HG03575 (cell line): ENCODE results near the gene UCN.
"Not testable (repeated sequence)": the region's sequence is repeated elsewhere in the genome, so short reads cannot be mapped to it uniquely, and the experiment has no call there.

Experiments
- ATAC-seq: cut with Tn5 transposase; IDR thresholded peaks from one replicate; pipeline ENCODE4 v1.9.1; 2021; ENCODE audit not compliant: unreplicated experiment, insufficient number of reproducible peaks, low FRiP score; ENCODE audit errors: extremely low read depth

The UCN gene

DNA sequence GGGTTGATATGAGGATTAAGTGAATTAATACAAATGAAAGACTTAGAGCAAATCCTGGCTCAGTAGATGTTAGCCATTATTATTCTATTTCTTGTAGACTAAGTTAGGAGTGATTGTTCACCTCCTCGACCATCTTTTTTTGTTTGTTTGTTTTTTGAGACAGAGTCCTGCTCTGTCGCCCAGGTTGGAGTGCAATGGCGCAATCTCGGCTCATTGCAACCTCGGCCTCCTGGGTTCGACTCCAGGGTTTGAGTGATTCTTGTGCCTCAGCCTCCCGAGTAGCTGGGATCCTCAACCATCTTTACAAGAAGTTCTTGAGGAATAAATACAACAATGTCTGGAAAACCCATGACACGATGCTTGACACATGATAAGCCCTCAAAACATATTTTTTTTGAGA, 13.3 kb downstream of the UCN start:
- ATAC-seq = no peak

GRCh38 chr2:27291865-27292264, 16.4 kb downstream of the UCN start:
- no peak for ATAC-seq

- ATAC-seq = no peak
These were observed 17.7 kb downstream of the UCN start for GRCh38 chr2:27290549-27290948.

DNA sequence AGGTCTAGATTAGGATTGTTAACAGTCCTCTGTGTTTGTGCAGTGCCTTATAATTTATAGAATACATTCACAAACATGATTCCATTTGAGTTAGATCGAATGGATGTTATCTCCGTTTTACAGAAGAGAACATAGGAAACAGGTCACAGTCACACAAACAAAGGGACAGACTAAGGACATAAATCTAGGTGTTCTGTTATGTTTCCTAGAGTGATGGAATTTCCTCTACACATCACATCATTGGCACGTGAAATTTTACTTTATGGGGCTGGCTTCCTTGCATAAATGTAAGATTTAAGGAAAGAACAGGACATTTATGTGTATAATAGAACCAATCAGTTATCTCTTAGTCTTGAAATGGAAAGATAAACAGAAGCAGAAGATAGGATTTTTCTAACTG, 19.6 kb downstream of the UCN start:
- ATAC-seq = no peak

GRCh38 chr2:27285481-27285880, 22.8 kb downstream of the UCN start:
- ATAC-seq = no peak

- ATAC-seq = no peak
These were observed 23.2 kb downstream of the UCN start for GRCh38 chr2:27284996-27285395.

DNA sequence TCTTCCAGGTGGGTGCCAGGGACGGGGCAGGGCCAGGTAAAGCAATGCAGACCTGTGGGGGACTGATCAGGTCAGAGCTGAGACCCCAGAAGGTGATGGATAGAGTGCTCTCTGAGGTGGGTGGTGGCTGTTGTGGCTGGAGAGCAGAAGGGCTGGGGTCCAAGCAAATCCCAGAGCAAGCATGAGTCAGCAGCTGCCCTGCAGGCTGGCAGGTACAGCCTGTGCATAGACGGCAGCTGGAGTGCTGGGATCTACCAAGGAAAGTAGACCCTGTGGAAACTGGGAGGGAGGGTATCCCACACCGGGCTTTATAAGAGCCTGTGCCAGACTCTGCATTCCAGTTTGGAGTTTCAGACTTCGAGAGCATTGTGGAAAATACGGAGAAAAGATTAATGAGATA, 25.4 kb downstream of the UCN start:
- ATAC-seq = no peak

DNA sequence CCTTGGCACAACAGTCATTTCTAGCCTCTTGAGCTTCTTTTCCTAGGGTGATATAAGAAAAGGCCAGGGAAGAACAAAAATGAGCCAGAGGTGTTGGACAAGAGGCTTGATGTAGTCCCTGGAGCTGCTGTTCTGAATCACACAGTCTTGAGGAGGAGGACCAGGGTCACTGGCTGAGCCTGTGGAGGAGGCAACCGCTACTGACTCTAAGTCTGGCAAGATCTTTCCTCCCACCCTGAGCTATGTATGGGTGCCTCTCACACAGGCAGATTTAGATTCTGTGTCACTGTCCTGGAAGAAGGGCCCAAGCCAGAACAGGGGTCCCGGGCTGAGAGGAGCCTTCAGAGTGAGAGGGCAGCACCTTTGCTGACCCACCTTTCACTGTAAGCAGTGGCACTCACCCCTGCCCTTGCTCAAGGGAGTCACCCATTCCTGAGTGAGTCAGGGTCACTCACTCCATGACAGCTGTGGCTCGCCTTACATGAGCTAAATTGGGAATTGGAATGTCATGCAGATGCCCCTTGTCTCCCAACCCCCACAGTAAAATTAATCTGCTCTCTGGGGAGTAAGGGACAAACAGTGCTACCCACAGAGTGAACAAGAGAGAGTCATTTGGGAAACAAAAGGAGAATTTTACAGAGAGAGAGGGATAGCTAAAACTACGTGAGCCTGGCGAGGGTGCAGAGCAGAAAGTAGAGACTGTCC, 26.2 kb downstream of the UCN start, which contains the start of gene TRIM54:
TSS of gene TRIM54 (plus strand) at position 575 of the 705 bp plus-strand sequence. CDS start 303 bp downstream, outside the sequence.
- no peak for ATAC-seq

DNA sequence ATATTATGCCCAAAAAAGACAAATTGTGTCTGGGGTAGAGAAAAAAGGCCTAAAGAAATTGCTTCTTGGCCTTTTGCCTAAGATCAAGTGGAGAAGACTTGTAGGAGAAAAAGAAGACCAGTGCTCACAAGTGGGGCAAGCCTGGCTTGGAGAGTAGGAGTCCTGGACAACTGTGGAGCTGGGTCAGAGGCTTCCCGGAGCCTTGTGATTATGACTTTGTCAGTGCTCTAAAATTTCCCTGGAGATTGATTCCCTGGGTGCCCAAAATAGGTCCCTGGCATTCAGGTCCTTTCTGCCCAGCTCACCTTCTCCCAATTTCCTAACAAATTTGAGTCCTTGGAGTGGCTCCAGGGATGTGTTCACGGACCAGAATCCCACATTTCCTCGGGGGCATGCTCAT, 26.8 kb downstream of the UCN start:
- ATAC-seq = no peak

- no peak for ATAC-seq
These were observed 27.4 kb downstream of the UCN start for GRCh38 chr2:27280826-27281225.

- no peak for ATAC-seq
These were observed 30.2 kb downstream of the UCN start for GRCh38 chr2:27278010-27278409.

- ATAC-seq = no peak
These were observed 32.8 kb downstream of the UCN start, which contains the start of gene DNAJC5G for GRCh38 chr2:27275211-27276150. Gene DNAJC5G (plus strand): TSS chr2:27275433. CDS start chr2:27276729, 1,296 bp downstream.

DNA sequence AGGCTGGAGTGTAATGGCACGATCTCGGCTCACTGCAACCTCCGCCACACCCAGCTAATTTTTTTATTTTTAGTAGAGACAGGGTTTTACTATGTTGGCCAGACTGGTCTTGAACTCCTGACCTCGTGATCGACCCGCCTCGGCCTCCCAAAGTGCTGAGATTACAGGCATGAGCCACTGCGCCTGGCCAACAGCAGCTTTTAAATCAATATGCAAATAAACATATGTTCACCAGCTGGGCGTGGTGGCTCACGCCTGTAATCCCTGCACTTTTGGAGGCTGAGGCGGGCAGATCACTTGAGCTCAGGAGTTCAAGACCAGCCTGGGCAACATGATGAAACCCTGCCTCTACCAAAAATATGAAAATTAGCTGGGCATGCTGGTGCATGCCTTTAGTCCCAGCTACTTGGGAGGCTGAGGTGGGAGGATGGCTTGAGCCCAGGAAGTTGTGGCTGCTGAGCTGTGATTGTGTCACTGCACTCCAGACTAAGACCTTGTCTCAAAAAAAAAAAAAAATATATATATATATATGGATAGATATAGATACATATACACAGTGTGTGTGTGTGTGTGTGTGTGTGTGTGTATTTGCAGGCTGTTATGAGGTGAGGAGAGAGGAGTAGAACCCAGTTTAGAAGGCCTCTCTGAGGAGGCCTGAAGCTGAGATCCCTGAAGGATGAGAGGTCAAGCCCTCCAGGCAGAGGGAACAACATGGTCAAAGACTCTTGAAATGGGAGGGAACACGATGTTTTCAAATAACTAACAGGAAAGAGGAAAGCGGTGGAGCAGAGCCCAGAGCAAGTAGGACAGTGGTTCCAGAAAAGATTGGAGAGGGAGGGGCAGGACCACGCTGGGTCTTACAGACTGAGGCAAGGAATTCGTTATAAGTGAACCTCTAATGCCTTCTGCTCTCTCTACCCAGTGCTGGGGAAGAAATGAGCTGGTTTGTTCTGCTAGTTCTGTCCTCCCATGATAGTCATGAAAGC, 35.4 kb downstream of the UCN start:
- ATAC-seq = not testable (repeated sequence)

- ATAC-seq = no peak
These were observed 36.5 kb downstream of the UCN start for GRCh38 chr2:27271631-27272340.

GRCh38 chr2:27270670-27271069, 37.6 kb downstream of the UCN start:
- no peak for ATAC-seq

- ATAC-seq = no peak
These were observed 38.1 kb downstream of the UCN start for GRCh38 chr2:27270131-27270530.

DNA sequence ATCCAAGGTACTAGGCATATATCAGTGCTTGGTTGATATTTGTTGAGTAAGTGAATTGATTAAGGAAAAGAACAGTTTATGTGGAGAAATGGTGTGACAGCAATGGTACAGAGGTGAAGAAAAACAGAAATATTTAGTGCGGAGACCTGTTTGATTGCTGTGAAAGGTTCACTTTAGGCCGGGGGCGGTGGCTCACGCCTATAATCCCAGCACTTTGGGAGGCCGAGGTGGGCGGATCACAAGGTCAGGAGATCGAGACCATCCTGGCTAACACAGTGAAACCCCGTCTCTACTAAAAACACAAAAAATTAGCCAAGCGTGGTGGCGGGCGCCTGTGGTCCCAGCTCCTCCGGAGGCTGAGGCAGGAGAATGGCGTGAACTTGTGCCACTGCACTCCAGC, 39.9 kb downstream of the UCN start:
- ATAC-seq = not testable (repeated sequence)

DNA sequence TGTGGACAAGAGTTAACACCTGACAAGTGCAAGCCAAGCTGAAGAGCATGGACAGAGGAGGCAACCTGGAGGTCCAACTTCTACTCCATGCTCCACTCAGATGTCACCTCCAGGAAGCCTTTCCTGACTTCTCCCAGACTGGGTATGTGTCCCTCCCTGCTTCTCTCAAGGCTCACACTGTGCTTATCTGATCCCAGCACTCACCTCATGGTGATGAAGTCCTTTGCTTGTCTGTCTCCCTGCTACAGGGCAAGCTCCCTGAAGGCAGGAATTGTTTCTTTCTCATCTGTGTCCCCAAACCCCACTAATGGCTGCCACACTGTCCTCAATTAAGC, 42.7 kb downstream of the UCN start:
- ATAC-seq = no peak
